Kidney (tissue), 14 donors: Measurements from ENCODE around the gene WWC2. TPM values are rescaled to one million over a fixed set of nuclear protein-coding genes. Genes with fewer than 3 reads are reported as not detected.
A peak's percentile ranks its signal among the peaks of the same experiment; 100 is the strongest.

Source experiments
- DNase-seq, 5 donors: peaks; one replicate each; pipeline ENCODE4 v3.0.0-alpha.2; 2013 to 2020
- FAIRE-seq: peaks from 2 replicates; lab custom pipeline; 2012; peaks lifted over from hg19 to GRCh38; lab: Jason Lieb, UNC
- H3K27ac ChIP-seq, 2 donors: one replicate each; pipeline ENCODE4 v1.7.0; 2013; ENCODE audit warnings: low read depth in 2 of 2, low read length in 2 of 2, inconsistent platforms in 1 of 2
- H3K27me3 ChIP-seq: one replicate; pipeline ENCODE4 v1.7.1; 2013; ENCODE audit warnings: low read length, inconsistent platforms; ENCODE audit not compliant: control insufficient read depth, insufficient read depth
- H3K36me3 ChIP-seq, 3 donors: one replicate each; pipeline versions ENCODE4 v1.7.0 to v1.7.1; 2013; ENCODE audit warnings: low read length in 3 of 3, control low read depth in 1 of 3, inconsistent platforms in 1 of 3; ENCODE audit not compliant: insufficient read depth in 3 of 3, control insufficient read depth in 2 of 3
- H3K4me1 ChIP-seq, 3 donors: one replicate each; pipeline versions ENCODE4 v1.7.0 to v1.7.1; 2013; ENCODE audit warnings: low read length in 3 of 3, inconsistent platforms in 1 of 3, low read depth in 1 of 3; ENCODE audit not compliant: control insufficient read depth in 2 of 3, insufficient read depth in 2 of 3
- H3K4me3 ChIP-seq, 3 donors: one replicate each; pipeline versions ENCODE4 v1.7.0 to v1.8.1; 2013; ENCODE audit warnings: low read length in 3 of 3, control low read depth in 1 of 3, inconsistent platforms in 1 of 3
- H3K9ac ChIP-seq, 3 donors: one replicate each; pipeline versions ENCODE4 v1.7.0 to v1.7.1; 2013; ENCODE audit warnings: low read length in 3 of 3, control low read depth in 1 of 3, inconsistent platforms in 1 of 3
- H3K9me3 ChIP-seq, 3 donors: one replicate each; pipeline versions ENCODE4 v1.7.0 to v1.7.1; 2013; ENCODE audit warnings: low read length in 3 of 3, control low read depth in 1 of 3, inconsistent platforms in 1 of 3; ENCODE audit not compliant: control insufficient read depth in 2 of 3, insufficient read depth in 1 of 3
- intact Hi-C: fragments of 100-400 bp; cut with DNase I; formaldehyde crosslinking; loops from one replicate; pipeline ENCODE4 v1.11.1; 2022
- polyA plus RNA-seq: library from polyadenylated mRNA; stranded (reverse); fragments of 350-450 nt; fragmentation: Illumina TruSeq; extraction: RNeasy Lipid Tissue Mini Kit (QIAGEN cat#74804); gene quantifications from one replicate; pipeline ENCODE4 v1.2.3, GENCODE V29; 2014; ENCODE audit warnings: low read depth, low replicate concordance; ENCODE audit not compliant: insufficient read depth
- total RNA-seq: library from RNA; stranded (reverse); fragmentation: NEBNext Ultra II Directional; extraction: Animal tissue kit (Norgen Biotek cat#: 25700); gene quantifications from one replicate; pipeline ENCODE4 v1.2.1, GENCODE V29; 2021
- TF ChIP-seq, protein P1 (sequence below): IDR thresholded peaks from 3 replicates; pipeline ENCODE4 v1.5.1; 2012; ENCODE audit warnings: mild to moderate bottlenecking, moderate library complexity, borderline replicate concordance; ENCODE audit not compliant: insufficient read depth; ENCODE audit errors: extremely low read depth
- donor health status: control.
- donor health status: control.
- donor health status: control.
- donor health status: control.
- donor health status: control.
- donor health status: DM: yes; HTN: yes; CAD: no.
- donor health status: Normal renal cell carcinoma (clear cell type).

The WWC2 gene
- total and polyA plus RNA-seq, 2 donors from 2014 or later = 10.1 to 59.6 TPM

- H3K27ac ChIP-seq = peak overlapping the region; percentile 93 to 98
- DNase-seq = peak; percentile 57 to 82 (median 74)
- no peak for FAIRE-seq
- peak overlapping the region; percentile 29 to 88 (median 59) for H3K9ac ChIP-seq
- peaks cover 4 to 8% (median 8%) of the 10 kb centered on the region in 3 donors for H3K4me1 ChIP-seq
- TF ChIP-seq, protein P1, sequence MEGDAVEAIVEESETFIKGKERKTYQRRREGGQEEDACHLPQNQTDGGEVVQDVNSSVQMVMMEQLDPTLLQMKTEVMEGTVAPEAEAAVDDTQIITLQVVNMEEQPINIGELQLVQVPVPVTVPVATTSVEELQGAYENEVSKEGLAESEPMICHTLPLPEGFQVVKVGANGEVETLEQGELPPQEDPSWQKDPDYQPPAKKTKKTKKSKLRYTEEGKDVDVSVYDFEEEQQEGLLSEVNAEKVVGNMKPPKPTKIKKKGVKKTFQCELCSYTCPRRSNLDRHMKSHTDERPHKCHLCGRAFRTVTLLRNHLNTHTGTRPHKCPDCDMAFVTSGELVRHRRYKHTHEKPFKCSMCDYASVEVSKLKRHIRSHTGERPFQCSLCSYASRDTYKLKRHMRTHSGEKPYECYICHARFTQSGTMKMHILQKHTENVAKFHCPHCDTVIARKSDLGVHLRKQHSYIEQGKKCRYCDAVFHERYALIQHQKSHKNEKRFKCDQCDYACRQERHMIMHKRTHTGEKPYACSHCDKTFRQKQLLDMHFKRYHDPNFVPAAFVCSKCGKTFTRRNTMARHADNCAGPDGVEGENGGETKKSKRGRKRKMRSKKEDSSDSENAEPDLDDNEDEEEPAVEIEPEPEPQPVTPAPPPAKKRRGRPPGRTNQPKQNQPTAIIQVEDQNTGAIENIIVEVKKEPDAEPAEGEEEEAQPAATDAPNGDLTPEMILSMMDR = no peak
- no peaks in the 10 kb centered on the region for H3K9me3 ChIP-seq
- intact Hi-C loops = no loop called here
- H3K27me3 ChIP-seq = no peaks in the 10 kb centered on the region
- no peaks in the 10 kb centered on the region for H3K36me3 ChIP-seq
- peak overlapping the region; percentile 40 to 88 (median 63) for H3K4me3 ChIP-seq
These were observed 1.6 kb upstream of the WWC2 start for GRCh38 chr4:183097231-183098018.

- intact Hi-C loops = no loop called here
- TF ChIP-seq, protein P1 = no peak
- Histone ChIP-seq H3K27ac (peak overlapping the region; percentile 93 to 98), H3K4me1 (peaks cover 4 to 12% (median 8%) of the 10 kb centered on the region in 3 donors), H3K36me3 (no peaks in the 10 kb centered on the region), H3K9me3 (no peaks in the 10 kb centered on the region), H3K27me3 (no peaks in the 10 kb centered on the region), H3K9ac (peak overlapping the region in 2 of 3 donors; percentile 59 to 88), H3K4me3 (peak overlapping the region; percentile 63 to 88 (median 66))
- peak; percentile 60 to 90 (median 71) for DNase-seq
- FAIRE-seq = no peak
These were observed 886 bp upstream of the WWC2 start for GRCh38 chr4:183098019-183098722.

- Histone ChIP-seq H3K27me3 (no peaks in the 10 kb centered on the region), H3K9me3 (no peaks in the 10 kb centered on the region), H3K4me3 (peak overlapping the region; percentile 67 to 88 (median 79)), H3K4me1 (peaks cover 4 to 12% (median 8%) of the 10 kb centered on the region in 3 donors), H3K9ac (peak overlapping the region; percentile 44 to 88 (median 85)), H3K36me3 (no peaks in the 10 kb centered on the region), H3K27ac (peak overlapping the region; percentile 93 to 98)
- TF ChIP-seq, protein P1 = peak; percentile 16
- FAIRE-seq = no peak
- peak; percentile 56 to 84 (median 72) for DNase-seq
- intact Hi-C loops = no loop called here
These were observed 660 bp downstream of the WWC2 start for GRCh38 chr4:183099537-183100297.
